Measurements from ENCODE around the gene CCNT1.

DNA sequence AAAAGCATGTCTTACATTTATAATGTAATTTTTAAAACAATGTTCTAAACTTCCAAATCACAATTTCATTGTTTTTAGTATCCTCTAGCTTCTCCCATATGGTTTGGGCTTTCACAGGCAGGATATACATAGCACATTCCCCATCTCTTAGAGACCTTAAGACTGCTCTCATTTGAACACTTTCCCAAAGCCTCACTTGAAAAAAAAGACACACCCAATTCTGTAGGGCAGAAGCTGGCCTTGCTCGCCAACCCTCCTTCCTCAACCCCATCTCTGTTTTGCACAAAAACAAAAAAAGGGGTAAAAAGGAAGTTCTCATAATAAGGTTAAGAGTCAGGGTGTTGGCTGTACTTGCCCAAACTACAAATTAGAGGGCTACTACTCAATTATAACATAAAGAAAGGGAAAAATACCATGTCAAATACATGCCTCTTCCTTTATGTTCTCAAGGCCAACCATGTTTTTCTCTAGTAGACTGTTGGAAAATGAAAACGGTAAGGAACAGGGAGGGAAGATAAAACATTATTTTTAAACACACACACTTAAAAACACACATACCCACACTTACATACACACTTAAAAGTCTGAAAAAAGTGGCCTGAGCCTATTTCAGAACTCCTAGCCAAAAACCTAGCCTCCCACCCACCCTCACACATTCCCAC, 24.6 kb downstream of the CCNT1 start:
- no peak for TF ChIP-seq POLR2A (IDR thresholded peaks at IDR 0.05; ENCODE audit: low read depth, low read length)
- TF ChIP-seq, protein P1, sequence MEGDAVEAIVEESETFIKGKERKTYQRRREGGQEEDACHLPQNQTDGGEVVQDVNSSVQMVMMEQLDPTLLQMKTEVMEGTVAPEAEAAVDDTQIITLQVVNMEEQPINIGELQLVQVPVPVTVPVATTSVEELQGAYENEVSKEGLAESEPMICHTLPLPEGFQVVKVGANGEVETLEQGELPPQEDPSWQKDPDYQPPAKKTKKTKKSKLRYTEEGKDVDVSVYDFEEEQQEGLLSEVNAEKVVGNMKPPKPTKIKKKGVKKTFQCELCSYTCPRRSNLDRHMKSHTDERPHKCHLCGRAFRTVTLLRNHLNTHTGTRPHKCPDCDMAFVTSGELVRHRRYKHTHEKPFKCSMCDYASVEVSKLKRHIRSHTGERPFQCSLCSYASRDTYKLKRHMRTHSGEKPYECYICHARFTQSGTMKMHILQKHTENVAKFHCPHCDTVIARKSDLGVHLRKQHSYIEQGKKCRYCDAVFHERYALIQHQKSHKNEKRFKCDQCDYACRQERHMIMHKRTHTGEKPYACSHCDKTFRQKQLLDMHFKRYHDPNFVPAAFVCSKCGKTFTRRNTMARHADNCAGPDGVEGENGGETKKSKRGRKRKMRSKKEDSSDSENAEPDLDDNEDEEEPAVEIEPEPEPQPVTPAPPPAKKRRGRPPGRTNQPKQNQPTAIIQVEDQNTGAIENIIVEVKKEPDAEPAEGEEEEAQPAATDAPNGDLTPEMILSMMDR (IDR thresholded peaks at IDR 0.05 in 2 of 3, conservative IDR thresholded peaks at IDR 0.05 in 1 of 3; ENCODE audit: control insufficient read depth in 2 of 3, extremely low read depth in 1 of 3, insufficient read depth in 1 of 3, low read depth in 3 of 3, low read length in 3 of 3): no peak
- TF ChIP-seq ATF7 (IDR thresholded peaks at IDR 0.05; ENCODE audit: low read depth): no peak
